Vagina (tissue), 2 donors: ENCODE results near the gene FHIT.

ENCODE experiments used
- CTCF ChIP-seq, 3 experiments: fragments of 450-650 bp in 2 of 3; fragments of 200-600 bp in 1 of 3; sonication (generic) in 1 of 3; IDR thresholded peaks; one replicate each; pipeline ENCODE4 v1.5.1; 2017 to 2019; ENCODE audit warnings: antibody characterized with exemption in 3 of 3, mild to moderate bottlenecking in 2 of 3, moderate library complexity in 2 of 3
- POLR2A ChIP-seq, 2 donors: fragments of 450-650 bp; IDR thresholded peaks; one replicate each; pipeline ENCODE4 v1.6.1; 2017; ENCODE audit warnings: antibody characterized with exemption in 2 of 2, mild to moderate bottlenecking in 2 of 2, moderate library complexity in 2 of 2
- POLR2AphosphoS5 ChIP-seq, 2 donors: sonication (generic); formaldehyde crosslinking; IDR thresholded peaks; one replicate each; pipeline ENCODE4 v1.9.0; 2017; ENCODE audit warnings: antibody characterized with exemption in 2 of 2, mild to moderate bottlenecking in 2 of 2, low read depth in 1 of 2; ENCODE audit not compliant: insufficient read depth in 1 of 2

GRCh38 chr3:59714066-59714465 is 1537.2 kb downstream of the FHIT start:
- no peak for TF ChIP-seq CTCF (IDR thresholded peaks at IDR 0.05)
- no peak for TF ChIP-seq POLR2AphosphoS5 (IDR thresholded peaks at IDR 0.05; ENCODE audit: insufficient read depth in 1 of 2, low read depth in 1 of 2)
- TF ChIP-seq POLR2A (IDR thresholded peaks at IDR 0.05), result no peak
